HG02852 (cell line): Measurements from ENCODE around the gene FBLN7.

Source experiments
- ATAC-seq: cut with Tn5 transposase; IDR thresholded peaks from one replicate; pipeline ENCODE4 v1.9.1; 2021; ENCODE audit warnings: mild to moderate bottlenecking, moderate library complexity; ENCODE audit not compliant: unreplicated experiment

FBLN7 gene

DNA sequence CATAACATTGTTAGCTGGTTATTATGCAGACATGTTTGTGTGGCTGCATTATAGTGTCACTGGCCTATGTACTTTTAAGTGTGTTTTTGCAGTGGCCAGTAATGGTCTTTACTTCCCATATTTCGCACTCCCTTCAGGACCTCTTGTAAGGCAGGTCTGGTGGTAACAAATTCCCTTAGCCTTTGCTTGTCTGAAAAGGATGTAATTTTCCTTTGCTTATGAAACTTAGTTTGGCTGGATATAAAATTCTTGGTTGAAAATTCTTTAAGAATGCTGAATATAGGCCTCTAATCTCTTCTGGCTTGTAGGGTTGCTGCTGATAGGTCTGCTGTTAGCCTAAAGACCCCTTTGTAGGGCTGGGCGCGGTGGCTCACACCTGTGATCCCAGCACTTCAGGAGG is 82.0 kb downstream of the FBLN7 start:
- no peak for ATAC-seq

DNA sequence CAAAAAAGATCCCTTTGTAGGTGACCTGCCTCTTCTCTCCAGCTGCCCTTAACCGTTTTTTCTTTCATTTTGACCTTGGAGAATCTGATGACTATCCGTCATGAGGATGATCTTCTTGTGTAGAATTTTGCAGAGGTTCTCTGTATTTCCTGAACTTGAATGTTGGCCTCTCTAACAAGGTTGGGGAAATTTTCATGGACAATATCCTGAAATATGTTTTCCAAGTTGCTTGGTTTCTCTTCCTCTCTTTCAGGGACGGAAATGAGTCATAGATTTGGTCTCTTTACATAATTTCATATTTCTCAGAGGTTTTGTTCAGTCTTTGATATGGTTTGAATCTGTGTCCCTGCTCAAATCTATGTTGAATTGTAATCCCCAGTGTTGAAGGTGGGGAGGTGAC is 82.6 kb downstream of the FBLN7 start:
- no peak for ATAC-seq

- no peak for ATAC-seq
Observed at GRCh38 chr2:112229348-112229747, 91.2 kb downstream of the FBLN7 start.

GRCh38 chr2:112230371-112230770 is 92.2 kb downstream of the FBLN7 start:
- no peak for ATAC-seq
